Endothelial cell of umbilical vein (primary cell): Measurements from ENCODE around the gene IL1R1.

ENCODE experiments used
- EZH2 ChIP-seq: IDR thresholded peaks from 2 replicates; pipeline ENCODE4 v1.6.1; 2012; ENCODE audit warnings: borderline replicate concordance, low read depth, mild to moderate bottlenecking, moderate library complexity, low read length, inconsistent platforms; ENCODE audit not compliant: severe bottlenecking
- GATA2 ChIP-seq: IDR thresholded peaks from 2 replicates; pipeline ENCODE4 v1.7.0; 2011; ENCODE audit warnings: low read depth, mild to moderate bottlenecking, moderate library complexity, mixed read lengths, low read length; ENCODE audit not compliant: insufficient read length, insufficient read depth
- POLR2A ChIP-seq: IDR thresholded peaks from 2 replicates; pipeline ENCODE4 v1.6.1; 2012; ENCODE audit warnings: low read depth, mild to moderate bottlenecking, control low read depth, low read length
- POLR2AphosphoS5 ChIP-seq: IDR thresholded peaks from 2 replicates; pipeline ENCODE4 v1.6.1; 2012; ENCODE audit warnings: low read depth, mild to moderate bottlenecking, control low read depth, low read length, moderate library complexity; ENCODE audit not compliant: insufficient read depth
- TF ChIP-seq, protein P1 (sequence below), 2 donors: IDR thresholded peaks; 1 replicate in 1 of 2; 2 replicates in 1 of 2; pipeline ENCODE4 v1.5.1; 2011; ENCODE audit warnings: low read length in 2 of 2, mild to moderate bottlenecking in 2 of 2, moderate library complexity in 2 of 2, control low read depth in 1 of 2, inconsistent platforms in 1 of 2, low read depth in 1 of 2; ENCODE audit not compliant: insufficient read depth in 1 of 2; ENCODE audit errors: extremely low read depth in 1 of 2
- TF ChIP-seq, protein P2 (sequence below): IDR thresholded peaks from 2 replicates; pipeline ENCODE4 v1.6.1; 2011; ENCODE audit not compliant: insufficient read depth, insufficient read length

DNA sequence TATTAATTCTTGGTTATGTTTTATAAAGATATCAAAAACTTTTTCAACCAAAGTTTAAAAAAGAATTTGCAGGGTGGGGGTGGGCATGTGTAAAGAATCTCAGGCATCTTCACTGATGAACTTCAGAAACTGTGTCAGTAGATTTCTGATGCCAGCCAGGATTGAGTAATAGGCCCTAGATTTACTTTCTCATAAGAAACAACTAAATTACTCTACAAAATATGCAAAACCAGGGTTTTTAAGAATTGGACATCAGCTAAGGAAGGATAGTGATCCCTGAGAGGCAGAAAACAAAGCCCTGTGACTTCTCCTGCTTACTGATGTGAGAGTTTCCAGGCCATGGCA lies 11.9 kb upstream of the IL1R1 start:
- TF ChIP-seq, protein P1, sequence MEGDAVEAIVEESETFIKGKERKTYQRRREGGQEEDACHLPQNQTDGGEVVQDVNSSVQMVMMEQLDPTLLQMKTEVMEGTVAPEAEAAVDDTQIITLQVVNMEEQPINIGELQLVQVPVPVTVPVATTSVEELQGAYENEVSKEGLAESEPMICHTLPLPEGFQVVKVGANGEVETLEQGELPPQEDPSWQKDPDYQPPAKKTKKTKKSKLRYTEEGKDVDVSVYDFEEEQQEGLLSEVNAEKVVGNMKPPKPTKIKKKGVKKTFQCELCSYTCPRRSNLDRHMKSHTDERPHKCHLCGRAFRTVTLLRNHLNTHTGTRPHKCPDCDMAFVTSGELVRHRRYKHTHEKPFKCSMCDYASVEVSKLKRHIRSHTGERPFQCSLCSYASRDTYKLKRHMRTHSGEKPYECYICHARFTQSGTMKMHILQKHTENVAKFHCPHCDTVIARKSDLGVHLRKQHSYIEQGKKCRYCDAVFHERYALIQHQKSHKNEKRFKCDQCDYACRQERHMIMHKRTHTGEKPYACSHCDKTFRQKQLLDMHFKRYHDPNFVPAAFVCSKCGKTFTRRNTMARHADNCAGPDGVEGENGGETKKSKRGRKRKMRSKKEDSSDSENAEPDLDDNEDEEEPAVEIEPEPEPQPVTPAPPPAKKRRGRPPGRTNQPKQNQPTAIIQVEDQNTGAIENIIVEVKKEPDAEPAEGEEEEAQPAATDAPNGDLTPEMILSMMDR (IDR thresholded peaks at IDR 0.05; ENCODE audit: extremely low read depth in 1 of 2, insufficient read depth in 1 of 2, low read depth in 1 of 2, low read length in 2 of 2): no peak
- no peak for TF ChIP-seq POLR2A
- TF ChIP-seq POLR2AphosphoS5: no peak
- TF ChIP-seq EZH2: no peak
- TF ChIP-seq GATA2: no peak
- TF ChIP-seq, protein P2, sequence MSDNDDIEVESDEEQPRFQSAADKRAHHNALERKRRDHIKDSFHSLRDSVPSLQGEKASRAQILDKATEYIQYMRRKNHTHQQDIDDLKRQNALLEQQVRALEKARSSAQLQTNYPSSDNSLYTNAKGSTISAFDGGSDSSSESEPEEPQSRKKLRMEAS: no peak
